ENCODE results near the gene TGFBI. TPM values are rescaled to one million over a fixed set of nuclear protein-coding genes. Genes with fewer than 3 reads are reported as not detected.

Gene TGFBI
- total RNA-seq, 1 donor from 2014 or later = 13.4 TPM

- ATAC-seq = no peak
These were observed 20.2 kb downstream of the TGFBI start for GRCh38 chr5:136048966-136049365.

- ATAC-seq = no peak
These were observed 22.9 kb downstream of the TGFBI start for GRCh38 chr5:136051486-136052220.

- no peak for ATAC-seq
These were observed 24.0 kb downstream of the TGFBI start for GRCh38 chr5:136052692-136053335.

- peak; percentile 91 for ATAC-seq
These were observed 24.8 kb downstream of the TGFBI start for GRCh38 chr5:136053336-136054141.

GRCh38 chr5:136054142-136055019, 25.6 kb downstream of the TGFBI start:
- ATAC-seq = no peak

GRCh38 chr5:136055612-136056309, 27.0 kb downstream of the TGFBI start:
- ATAC-seq = no peak

GRCh38 chr5:136056336-136056735, 27.5 kb downstream of the TGFBI start:
- no peak for ATAC-seq

- no peak for ATAC-seq
These were observed 28.1 kb downstream of the TGFBI start for GRCh38 chr5:136056771-136057335.

GRCh38 chr5:136057401-136058038, 28.7 kb downstream of the TGFBI start:
- ATAC-seq = no peak

GRCh38 chr5:136058039-136058971, 29.5 kb downstream of the TGFBI start:
- ATAC-seq = no peak

- no peak for ATAC-seq
These were observed 30.2 kb downstream of the TGFBI start for GRCh38 chr5:136058972-136059354.

GRCh38 chr5:136060963-136061362, 32.2 kb downstream of the TGFBI start:
- no peak for ATAC-seq

- ATAC-seq = no peak
These were observed 33.0 kb downstream of the TGFBI start for GRCh38 chr5:136061630-136062365.

GRCh38 chr5:136062366-136063274, 33.8 kb downstream of the TGFBI start:
- peak; percentile 79 for ATAC-seq

GRCh38 chr5:136063778-136064465, 35.1 kb downstream of the TGFBI start:
- ATAC-seq = no peak

- no peak for ATAC-seq
These were observed 35.7 kb downstream of the TGFBI start for GRCh38 chr5:136064510-136064909.

- no peak for ATAC-seq
These were observed 36.8 kb downstream of the TGFBI start for GRCh38 chr5:136065588-136065987.
